ENCODE results near the gene PRSS50.

The PRSS50 gene

GRCh38 chr3:46721009-46721408, 3.3 kb upstream of the PRSS50 start:
- Histone ChIP-seq H3K4me3 (ENCODE audit: low read length) (no peak overlapping the region), H3K36me3 (ENCODE audit: control insufficient read depth, low read length) (no peaks in the 10 kb centered on the region), H3K27me3 (ENCODE audit: control insufficient read depth, low read length) (peaks cover 9% of the 10 kb centered on the region; the same call in 1 of the 2 replicates), H3K9me2 (replicated peaks; ENCODE audit: control insufficient read depth, low read length) (no peaks in the 10 kb centered on the region), H3K4me1 (ENCODE audit: control insufficient read depth, low read length) (no peaks in the 10 kb centered on the region), H3F3A (ENCODE audit: control insufficient read depth, insufficient read depth) (no peaks in the 10 kb centered on the region), H3K79me2 (ENCODE audit: control insufficient read depth, low read length) (no peaks in the 10 kb centered on the region), H3K27ac (ENCODE audit: low read depth, low read length) (no peak overlapping the region), H4K20me1 (ENCODE audit: control insufficient read depth, insufficient read depth, low read depth, low read length) (no peaks in the 10 kb centered on the region), H3K4me2 (ENCODE audit: low read length) (no peak overlapping the region), H3K9me3 (ENCODE audit: control insufficient read depth, insufficient read depth, low read length) (no peaks in the 10 kb centered on the region)
- TF ChIP-seq EZH2phosphoT487 (IDR thresholded peaks at IDR 0.05; ENCODE audit: borderline replicate concordance, low read length) (no peak), CTCF (IDR thresholded peaks at IDR 0.05; ENCODE audit: low read depth, low read length, poor library complexity, severe bottlenecking) (no peak)

GRCh38 chr3:46719735-46720271, 2.1 kb upstream of the PRSS50 start:
- Histone ChIP-seq H3K36me3 (ENCODE audit: control insufficient read depth, low read length) (no peaks in the 10 kb centered on the region), H3F3A (ENCODE audit: control insufficient read depth, insufficient read depth) (no peaks in the 10 kb centered on the region), H3K79me2 (ENCODE audit: control insufficient read depth, low read length) (no peaks in the 10 kb centered on the region), H3K27me3 (ENCODE audit: control insufficient read depth, low read length) (peaks cover 8% of the 10 kb centered on the region; the same call in 1 of the 2 replicates), H3K9me2 (replicated peaks; ENCODE audit: control insufficient read depth, low read length) (no peaks in the 10 kb centered on the region), H3K4me2 (ENCODE audit: low read length) (no peak overlapping the region), H4K20me1 (ENCODE audit: control insufficient read depth, insufficient read depth, low read depth, low read length) (no peaks in the 10 kb centered on the region), H3K4me3 (ENCODE audit: low read length) (no peak overlapping the region), H3K27ac (ENCODE audit: low read depth, low read length) (no peak overlapping the region), H3K9me3 (ENCODE audit: control insufficient read depth, insufficient read depth, low read length) (no peaks in the 10 kb centered on the region), H3K4me1 (ENCODE audit: control insufficient read depth, low read length) (no peaks in the 10 kb centered on the region)
- TF ChIP-seq CTCF (IDR thresholded peaks at IDR 0.05; ENCODE audit: low read depth, low read length, poor library complexity, severe bottlenecking), result no peak
- no peak for TF ChIP-seq EZH2phosphoT487 (IDR thresholded peaks at IDR 0.05; ENCODE audit: borderline replicate concordance, low read length)

GRCh38 chr3:46719044-46719565, 1.4 kb upstream of the PRSS50 start:
- Histone ChIP-seq H4K20me1 (ENCODE audit: control insufficient read depth, insufficient read depth, low read depth, low read length) (no peaks in the 10 kb centered on the region), H3K27me3 (ENCODE audit: control insufficient read depth, low read length) (peaks cover 8% of the 10 kb centered on the region; the same call in 1 of the 2 replicates), H3K36me3 (ENCODE audit: control insufficient read depth, low read length) (no peaks in the 10 kb centered on the region), H3K9me3 (ENCODE audit: control insufficient read depth, insufficient read depth, low read length) (no peaks in the 10 kb centered on the region), H3K27ac (ENCODE audit: low read depth, low read length) (no peak overlapping the region), H3K4me2 (ENCODE audit: low read length) (no peak overlapping the region), H3F3A (ENCODE audit: control insufficient read depth, insufficient read depth) (no peaks in the 10 kb centered on the region), H3K4me1 (ENCODE audit: control insufficient read depth, low read length) (no peaks in the 10 kb centered on the region), H3K9me2 (replicated peaks; ENCODE audit: control insufficient read depth, low read length) (no peaks in the 10 kb centered on the region), H3K79me2 (ENCODE audit: control insufficient read depth, low read length) (no peaks in the 10 kb centered on the region), H3K4me3 (ENCODE audit: low read length) (no peak overlapping the region)
- TF ChIP-seq EZH2phosphoT487 (IDR thresholded peaks at IDR 0.05; ENCODE audit: borderline replicate concordance, low read length) (no peak), CTCF (IDR thresholded peaks at IDR 0.05; ENCODE audit: low read depth, low read length, poor library complexity, severe bottlenecking) (no peak)
